ENCODE measurements around the gene RNF8.
"Not testable (repeated sequence)": the region's sequence is repeated elsewhere in the genome, so short reads cannot be mapped to it uniquely, and the experiment has no call there.

RNF8 gene

DNA sequence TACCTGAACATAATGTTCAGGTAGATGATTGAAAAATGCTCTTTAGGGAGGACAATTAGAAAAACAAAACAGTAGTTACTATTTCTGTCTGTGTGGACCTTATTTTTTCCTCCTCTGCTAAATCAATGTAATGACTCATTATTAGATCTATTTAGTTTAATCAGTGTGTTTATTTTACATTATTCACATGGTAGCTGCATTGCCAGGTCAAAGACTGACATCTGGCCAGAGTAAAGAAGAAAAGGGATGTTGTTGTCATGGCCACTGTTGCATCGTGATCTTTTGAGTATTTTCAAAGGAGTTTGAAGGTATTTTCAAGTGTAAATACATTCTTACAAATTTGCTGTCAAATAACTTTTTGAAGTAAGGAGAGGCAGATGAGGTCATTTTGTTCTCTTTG is 85.1 kb downstream of the RNF8 start:
- no peak for DNase-seq (ENCODE audit: low read depth, low spot score)
- TF ChIP-seq, protein P1, sequence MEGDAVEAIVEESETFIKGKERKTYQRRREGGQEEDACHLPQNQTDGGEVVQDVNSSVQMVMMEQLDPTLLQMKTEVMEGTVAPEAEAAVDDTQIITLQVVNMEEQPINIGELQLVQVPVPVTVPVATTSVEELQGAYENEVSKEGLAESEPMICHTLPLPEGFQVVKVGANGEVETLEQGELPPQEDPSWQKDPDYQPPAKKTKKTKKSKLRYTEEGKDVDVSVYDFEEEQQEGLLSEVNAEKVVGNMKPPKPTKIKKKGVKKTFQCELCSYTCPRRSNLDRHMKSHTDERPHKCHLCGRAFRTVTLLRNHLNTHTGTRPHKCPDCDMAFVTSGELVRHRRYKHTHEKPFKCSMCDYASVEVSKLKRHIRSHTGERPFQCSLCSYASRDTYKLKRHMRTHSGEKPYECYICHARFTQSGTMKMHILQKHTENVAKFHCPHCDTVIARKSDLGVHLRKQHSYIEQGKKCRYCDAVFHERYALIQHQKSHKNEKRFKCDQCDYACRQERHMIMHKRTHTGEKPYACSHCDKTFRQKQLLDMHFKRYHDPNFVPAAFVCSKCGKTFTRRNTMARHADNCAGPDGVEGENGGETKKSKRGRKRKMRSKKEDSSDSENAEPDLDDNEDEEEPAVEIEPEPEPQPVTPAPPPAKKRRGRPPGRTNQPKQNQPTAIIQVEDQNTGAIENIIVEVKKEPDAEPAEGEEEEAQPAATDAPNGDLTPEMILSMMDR (IDR thresholded peaks at IDR 0.05; ENCODE audit: low read depth, low read length) = no peak
- no peak overlapping the region for H3K4me3 ChIP-seq (ENCODE audit: low read depth, low read length)
- in situ Hi-C loops (cut with HindIII; ENCODE audit: low sequenced_read_pairs) = no loop called here

DNA sequence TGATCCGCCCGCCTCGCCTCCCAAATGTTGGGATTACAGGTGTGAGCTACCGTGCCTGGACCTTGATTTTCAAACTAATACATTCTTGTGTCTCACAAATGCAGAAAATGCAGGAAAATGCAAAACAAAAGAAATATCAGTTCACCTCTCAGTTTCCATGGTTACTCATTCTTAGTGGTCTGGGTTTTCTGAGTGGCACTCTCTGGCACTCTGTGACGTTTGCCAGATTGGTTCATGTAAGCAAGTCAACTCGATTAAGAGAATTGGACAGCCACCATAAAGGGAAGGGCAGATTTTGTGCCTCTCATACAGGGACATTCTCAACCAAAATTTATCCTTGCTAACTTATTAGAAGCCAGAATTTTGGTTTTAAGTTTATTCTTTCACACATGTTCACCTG is 87.9 kb downstream of the RNF8 start:
- in situ Hi-C loops (cut with HindIII; ENCODE audit: low sequenced_read_pairs) = no loop called here
- H3K4me3 ChIP-seq (ENCODE audit: low read depth, low read length) = no peak overlapping the region
- TF ChIP-seq, protein P1 (IDR thresholded peaks at IDR 0.05; ENCODE audit: low read depth, low read length) = no peak
- no peak for DNase-seq (ENCODE audit: low read depth, low spot score)

DNA sequence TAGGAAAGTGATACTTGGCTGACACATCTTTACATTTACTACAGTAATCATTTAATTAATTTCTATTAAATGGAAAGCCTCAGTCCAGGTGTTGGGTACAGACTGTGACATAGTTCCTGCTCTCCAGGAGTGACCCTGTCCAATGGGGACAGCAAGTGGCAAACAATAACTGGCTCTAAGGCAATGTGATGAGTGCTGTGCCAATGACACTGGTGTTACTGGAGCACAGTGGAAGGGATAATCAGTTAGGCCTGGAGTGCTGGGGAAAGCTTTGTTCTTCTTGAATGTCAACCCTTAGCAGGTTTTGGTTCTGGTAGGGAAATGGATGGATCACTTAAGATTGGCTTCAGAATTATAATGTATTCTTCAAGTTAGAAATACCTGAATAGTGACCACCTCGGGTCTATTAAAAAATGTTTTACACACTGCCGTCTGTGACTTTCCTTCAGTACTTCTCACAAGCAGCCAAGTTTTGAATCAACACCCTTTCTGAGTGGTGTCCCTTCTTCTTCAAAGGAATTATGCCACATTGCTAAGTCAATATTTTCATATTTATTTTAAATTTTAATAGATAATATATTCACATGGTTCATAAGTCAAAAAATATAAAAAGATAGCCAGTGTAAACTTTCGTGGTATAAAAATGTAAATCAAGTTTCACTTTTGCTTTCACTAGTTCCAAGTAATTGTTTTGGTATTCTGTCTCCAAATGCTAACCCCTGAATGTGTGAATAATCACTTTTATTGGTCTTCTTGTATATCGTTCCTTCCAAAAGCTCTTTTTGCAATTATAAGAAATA is 88.8 kb downstream of the RNF8 start:
- no peak for DNase-seq (ENCODE audit: low read depth, low spot score)
- H3K4me3 ChIP-seq (ENCODE audit: low read depth, low read length) = no peak overlapping the region
- TF ChIP-seq, protein P1 (IDR thresholded peaks at IDR 0.05; ENCODE audit: low read depth, low read length) = no peak
- in situ Hi-C loops (cut with HindIII; ENCODE audit: low sequenced_read_pairs) = no loop called here

DNA sequence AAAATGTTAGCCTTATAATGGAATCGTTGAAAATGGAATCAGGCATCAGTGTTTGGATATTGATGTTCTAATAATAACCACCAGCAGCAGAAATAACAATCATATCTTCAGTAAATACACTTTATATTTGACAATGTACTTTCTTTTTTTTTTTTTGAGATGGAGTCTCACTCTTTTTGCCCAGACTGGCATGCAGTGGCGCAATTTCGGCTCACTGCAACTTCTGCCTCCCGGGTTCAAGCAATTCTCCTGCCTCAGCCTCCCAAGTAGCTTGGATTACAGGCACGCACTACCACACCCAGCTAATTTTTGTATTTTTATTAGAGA is 89.4 kb downstream of the RNF8 start:
- DNase-seq (ENCODE audit: low read depth, low spot score); in situ Hi-C loops (cut with HindIII; ENCODE audit: low sequenced_read_pairs); H3K4me3 ChIP-seq (ENCODE audit: low read depth, low read length): not testable (repeated sequence)

All from astrocyte of the spinal cord (primary cell).